ENCODE results near the gene RHCG.

The RHCG gene

GRCh38 chr15:89442671-89443307, 53.6 kb downstream of the RHCG start:
- DNase-seq = no peak

- DNase-seq = no peak
Observed at GRCh38 chr15:89442155-89442554, 54.2 kb downstream of the RHCG start.

- no peak for DNase-seq
Observed at GRCh38 chr15:89441295-89441812, 55.0 kb downstream of the RHCG start.

GRCh38 chr15:89439764-89440163, 56.6 kb downstream of the RHCG start:
- no peak for DNase-seq

- DNase-seq = no peak
Observed at GRCh38 chr15:89436560-89437311, 59.6 kb downstream of the RHCG start.

- no peak for DNase-seq
Observed at GRCh38 chr15:89435362-89435761, 61.0 kb downstream of the RHCG start.

GRCh38 chr15:89433686-89434085, 62.7 kb downstream of the RHCG start:
- no peak for DNase-seq

GRCh38 chr15:89430530-89431341, 65.6 kb downstream of the RHCG start:
- DNase-seq = peak; percentile 93

- no peak for DNase-seq
Observed at GRCh38 chr15:89429986-89430385, 66.4 kb downstream of the RHCG start.

- no peak for DNase-seq
Observed at GRCh38 chr15:89429023-89429422, 67.4 kb downstream of the RHCG start.

GRCh38 chr15:89428246-89428645, 68.1 kb downstream of the RHCG start:
- DNase-seq = no peak

- DNase-seq = no peak
Observed at GRCh38 chr15:89426500-89426899, 69.9 kb downstream of the RHCG start.

- DNase-seq = no peak
Observed at GRCh38 chr15:89423981-89424380, 72.4 kb downstream of the RHCG start.

Data from T-helper 9 cell (primary cell).